HL-60 (cell line): ENCODE measurements around the gene GHRL.

ENCODE experiments used
- DNase-seq, 2 experiments: peaks; one replicate each; pipeline ENCODE4 v3.0.0-alpha.2; 2010 to 2020; ENCODE audit warnings: low read depth in 1 of 2, low spot score in 1 of 2
- H3K27ac ChIP-seq: fragments of 250-450 bp; sonication (Bioruptor Pico); replicated peaks from 2 replicates; pipeline ENCODE4 v1.5.1; 2020; ENCODE audit warnings: mild to moderate bottlenecking, moderate library complexity
- H3K27me3 ChIP-seq: fragments of 250-450 bp; sonication (Bioruptor Pico); 2 replicates; pipeline ENCODE4 v1.5.1; 2021; ENCODE audit warnings: mild to moderate bottlenecking, moderate library complexity; ENCODE audit not compliant: insufficient read depth, poor library complexity, severe bottlenecking
- H3K4me3 ChIP-seq: replicated peaks from 2 replicates; pipeline ENCODE4 v1.5.1; 2011; ENCODE audit warnings: mild to moderate bottlenecking, control low read depth, low read length; ENCODE audit not compliant: insufficient read depth
- CTCF ChIP-seq: IDR thresholded peaks from one replicate; pipeline ENCODE4 v1.5.1; 2011; ENCODE audit warnings: low read length, control low read depth, inconsistent platforms; ENCODE audit not compliant: insufficient read depth
- GABPA ChIP-seq: IDR thresholded peaks from 2 replicates; pipeline ENCODE4 v1.6.1; 2012; ENCODE audit warnings: low read depth
- POLR2AphosphoS5 ChIP-seq: IDR thresholded peaks from 2 replicates; pipeline ENCODE4 v1.6.1; 2012; ENCODE audit warnings: low read depth
- SPI1 ChIP-seq: IDR thresholded peaks from 2 replicates; pipeline ENCODE4 v1.6.1; 2012; ENCODE audit warnings: low read depth, mild to moderate bottlenecking, borderline replicate concordance
- TF ChIP-seq, protein P1 (sequence below): IDR thresholded peaks from 2 replicates; pipeline ENCODE4 v1.6.1; 2012; ENCODE audit warnings: low read depth; ENCODE audit not compliant: insufficient replicate concordance

Gene GHRL

DNA sequence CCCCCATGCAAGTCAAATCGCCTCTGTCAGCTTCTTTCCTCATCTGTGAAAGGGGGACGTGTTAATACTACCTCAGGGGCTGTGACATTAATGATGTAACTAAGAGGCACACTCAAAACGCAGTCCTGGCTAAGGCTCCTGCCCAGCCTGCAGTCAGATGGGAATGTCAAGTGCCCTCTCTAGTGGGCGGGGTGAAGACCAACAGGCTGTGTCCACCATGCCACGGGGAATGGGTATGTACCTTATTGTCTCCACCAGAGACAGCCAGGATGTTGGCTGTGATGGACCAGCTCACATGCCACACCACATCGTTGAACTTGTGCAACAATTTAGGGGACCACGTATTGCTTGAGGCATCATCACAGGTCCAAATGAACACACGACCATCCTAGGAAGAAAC, 11.0 kb upstream of the GHRL start:
- no peak for DNase-seq
- Histone ChIP-seq H3K4me3 (no peak overlapping the region), H3K27me3 (no peaks in the 10 kb centered on the region), H3K27ac (no peak overlapping the region)
- no peak for TF ChIP-seq GABPA
- TF ChIP-seq, protein P1, sequence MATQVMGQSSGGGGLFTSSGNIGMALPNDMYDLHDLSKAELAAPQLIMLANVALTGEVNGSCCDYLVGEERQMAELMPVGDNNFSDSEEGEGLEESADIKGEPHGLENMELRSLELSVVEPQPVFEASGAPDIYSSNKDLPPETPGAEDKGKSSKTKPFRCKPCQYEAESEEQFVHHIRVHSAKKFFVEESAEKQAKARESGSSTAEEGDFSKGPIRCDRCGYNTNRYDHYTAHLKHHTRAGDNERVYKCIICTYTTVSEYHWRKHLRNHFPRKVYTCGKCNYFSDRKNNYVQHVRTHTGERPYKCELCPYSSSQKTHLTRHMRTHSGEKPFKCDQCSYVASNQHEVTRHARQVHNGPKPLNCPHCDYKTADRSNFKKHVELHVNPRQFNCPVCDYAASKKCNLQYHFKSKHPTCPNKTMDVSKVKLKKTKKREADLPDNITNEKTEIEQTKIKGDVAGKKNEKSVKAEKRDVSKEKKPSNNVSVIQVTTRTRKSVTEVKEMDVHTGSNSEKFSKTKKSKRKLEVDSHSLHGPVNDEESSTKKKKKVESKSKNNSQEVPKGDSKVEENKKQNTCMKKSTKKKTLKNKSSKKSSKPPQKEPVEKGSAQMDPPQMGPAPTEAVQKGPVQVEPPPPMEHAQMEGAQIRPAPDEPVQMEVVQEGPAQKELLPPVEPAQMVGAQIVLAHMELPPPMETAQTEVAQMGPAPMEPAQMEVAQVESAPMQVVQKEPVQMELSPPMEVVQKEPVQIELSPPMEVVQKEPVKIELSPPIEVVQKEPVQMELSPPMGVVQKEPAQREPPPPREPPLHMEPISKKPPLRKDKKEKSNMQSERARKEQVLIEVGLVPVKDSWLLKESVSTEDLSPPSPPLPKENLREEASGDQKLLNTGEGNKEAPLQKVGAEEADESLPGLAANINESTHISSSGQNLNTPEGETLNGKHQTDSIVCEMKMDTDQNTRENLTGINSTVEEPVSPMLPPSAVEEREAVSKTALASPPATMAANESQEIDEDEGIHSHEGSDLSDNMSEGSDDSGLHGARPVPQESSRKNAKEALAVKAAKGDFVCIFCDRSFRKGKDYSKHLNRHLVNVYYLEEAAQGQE, result no peak
- TF ChIP-seq SPI1, result no peak
- no peak for TF ChIP-seq CTCF
- TF ChIP-seq POLR2AphosphoS5, result no peak; the same call in 1 of the 2 replicates

DNA sequence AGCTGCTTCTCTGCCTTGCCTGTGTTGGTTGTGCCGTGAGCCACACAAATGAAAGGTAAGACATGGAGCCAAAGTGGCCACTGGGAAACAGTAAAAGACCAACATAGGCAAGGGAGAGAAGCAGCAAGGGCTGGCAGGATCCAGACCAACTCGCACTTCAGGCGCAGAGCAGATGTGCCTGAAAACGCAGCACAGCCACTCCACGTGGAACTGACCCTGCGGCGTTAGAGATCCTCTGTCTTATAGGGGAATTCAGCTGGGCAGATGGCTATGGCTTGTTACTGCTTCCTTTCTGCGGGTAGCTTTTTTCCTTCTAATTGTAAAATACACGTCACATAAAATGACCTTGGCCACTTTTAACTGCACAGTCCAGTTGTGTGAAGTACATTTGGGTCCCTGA, 10.4 kb upstream of the GHRL start:
- H3K27ac ChIP-seq, result no peak overlapping the region
- no peak for DNase-seq
- TF ChIP-seq SPI1 (no peak), CTCF (no peak), POLR2AphosphoS5 (no peak), GABPA (no peak)
- TF ChIP-seq, protein P1, result no peak
- no peak overlapping the region for H3K4me3 ChIP-seq
- no peaks in the 10 kb centered on the region for H3K27me3 ChIP-seq

GRCh38 chr3:10300087-10300486, 7.3 kb upstream of the GHRL start:
- H3K27me3 ChIP-seq, result no peaks in the 10 kb centered on the region
- H3K27ac ChIP-seq, result no peak overlapping the region
- H3K4me3 ChIP-seq, result no peak overlapping the region
- no peak for DNase-seq
- TF ChIP-seq SPI1, result no peak
- TF ChIP-seq, protein P1, result no peak
- TF ChIP-seq GABPA, result no peak
- no peak for TF ChIP-seq CTCF
- TF ChIP-seq POLR2AphosphoS5, result no peak
